Muscle layer of duodenum (tissue), 2 donors: Measurements from ENCODE around the gene MATK.
A peak's percentile ranks its signal among the peaks of the same experiment; 100 is the strongest.

ENCODE experiments used
- H3K27ac ChIP-seq: one replicate; pipeline ENCODE4 v1.7.0; 2013; ENCODE audit warnings: mild to moderate bottlenecking, low read length
- H3K27me3 ChIP-seq: one replicate; pipeline ENCODE4 v1.7.0; 2013; ENCODE audit warnings: low read depth, mild to moderate bottlenecking, control low read depth, low read length
- H3K36me3 ChIP-seq, 2 donors: one replicate each; pipeline ENCODE4 v1.7.0; 2013; ENCODE audit warnings: low read length in 2 of 2, control low read depth in 1 of 2, mild to moderate bottlenecking in 1 of 2; ENCODE audit not compliant: insufficient read depth in 2 of 2, control insufficient read depth in 1 of 2
- H3K4me1 ChIP-seq, 2 donors: one replicate each; pipeline ENCODE4 v1.7.0; 2013; ENCODE audit warnings: low read length in 2 of 2, mild to moderate bottlenecking in 2 of 2, control low read depth in 1 of 2, moderate library complexity in 1 of 2; ENCODE audit not compliant: insufficient read depth in 2 of 2, control insufficient read depth in 1 of 2
- H3K4me3 ChIP-seq, 2 donors: one replicate each; pipeline ENCODE4 v1.7.0; 2013; ENCODE audit warnings: low read length in 2 of 2, low read depth in 1 of 2, mild to moderate bottlenecking in 1 of 2
- H3K9me3 ChIP-seq, 2 donors: one replicate each; pipeline ENCODE4 v1.7.0; 2013; ENCODE audit warnings: low read length in 2 of 2, control low read depth in 1 of 2, mild to moderate bottlenecking in 1 of 2; ENCODE audit not compliant: control insufficient read depth in 1 of 2
- donor health status: healthy.

MATK gene, protein sequence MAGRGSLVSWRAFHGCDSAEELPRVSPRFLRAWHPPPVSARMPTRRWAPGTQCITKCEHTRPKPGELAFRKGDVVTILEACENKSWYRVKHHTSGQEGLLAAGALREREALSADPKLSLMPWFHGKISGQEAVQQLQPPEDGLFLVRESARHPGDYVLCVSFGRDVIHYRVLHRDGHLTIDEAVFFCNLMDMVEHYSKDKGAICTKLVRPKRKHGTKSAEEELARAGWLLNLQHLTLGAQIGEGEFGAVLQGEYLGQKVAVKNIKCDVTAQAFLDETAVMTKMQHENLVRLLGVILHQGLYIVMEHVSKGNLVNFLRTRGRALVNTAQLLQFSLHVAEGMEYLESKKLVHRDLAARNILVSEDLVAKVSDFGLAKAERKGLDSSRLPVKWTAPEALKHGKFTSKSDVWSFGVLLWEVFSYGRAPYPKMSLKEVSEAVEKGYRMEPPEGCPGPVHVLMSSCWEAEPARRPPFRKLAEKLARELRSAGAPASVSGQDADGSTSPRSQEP

DNA sequence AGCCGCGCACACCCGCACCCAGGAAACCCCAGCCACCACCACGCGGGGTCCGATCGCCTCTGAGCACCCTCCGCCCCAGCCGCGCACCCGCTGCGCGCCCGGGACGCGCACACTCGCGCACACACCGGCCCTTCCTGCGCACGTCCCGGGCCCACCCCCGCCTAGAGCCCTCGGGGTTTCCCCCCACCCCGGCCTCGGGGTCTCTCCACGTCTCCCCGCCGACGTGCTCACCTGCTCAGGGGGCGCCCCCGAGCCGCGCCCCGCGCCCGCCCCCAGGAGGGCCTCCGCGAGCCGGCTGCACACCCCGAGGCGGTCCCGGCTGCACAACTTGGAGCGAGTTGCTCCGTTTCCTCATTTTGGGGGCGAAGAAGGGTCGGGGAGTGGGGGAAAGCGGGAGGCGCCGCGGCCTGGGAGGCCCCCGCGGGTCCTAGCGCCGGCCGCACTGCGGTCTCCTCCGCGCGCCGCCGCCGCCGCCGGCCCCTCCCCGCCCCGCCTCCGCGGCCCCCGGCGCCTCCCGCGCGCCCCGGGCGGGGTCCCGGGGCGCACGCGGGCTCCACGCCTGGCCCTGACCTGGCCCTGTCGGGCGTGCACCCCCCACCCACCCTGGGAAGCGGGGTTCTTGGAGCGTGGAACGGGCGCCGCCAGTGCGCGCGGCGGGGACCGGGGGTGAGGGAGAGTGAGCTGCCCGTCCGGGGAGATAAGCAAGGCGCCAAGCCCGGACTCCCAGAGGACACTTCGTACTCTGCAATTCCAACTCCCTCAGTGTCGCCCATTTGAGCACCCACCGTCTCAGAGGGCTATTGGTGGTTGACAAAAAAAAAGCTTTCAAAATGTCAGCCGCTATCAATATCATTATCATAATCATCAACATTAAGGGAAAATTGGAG is at the start of gene MATK:
Gene MATK (minus strand): TSS at position 444 of the 887 bp plus-strand sequence. CDS start 1,246 bp downstream, outside the sequence.
- Histone ChIP-seq H3K4me1 (peaks cover 0 to 14% of the 10 kb centered on the region in 2 donors), H3K4me3 (peak within 1 kb of the TSS in 1 of 2 donors; percentile 48), H3K36me3 (no peaks in the 10 kb centered on the region), H3K27ac (no peak within 1 kb of the TSS), H3K27me3 (no peaks in the 10 kb centered on the region), H3K9me3 (peaks cover 12 to 19% of the 10 kb centered on the region in 2 donors)

DNA sequence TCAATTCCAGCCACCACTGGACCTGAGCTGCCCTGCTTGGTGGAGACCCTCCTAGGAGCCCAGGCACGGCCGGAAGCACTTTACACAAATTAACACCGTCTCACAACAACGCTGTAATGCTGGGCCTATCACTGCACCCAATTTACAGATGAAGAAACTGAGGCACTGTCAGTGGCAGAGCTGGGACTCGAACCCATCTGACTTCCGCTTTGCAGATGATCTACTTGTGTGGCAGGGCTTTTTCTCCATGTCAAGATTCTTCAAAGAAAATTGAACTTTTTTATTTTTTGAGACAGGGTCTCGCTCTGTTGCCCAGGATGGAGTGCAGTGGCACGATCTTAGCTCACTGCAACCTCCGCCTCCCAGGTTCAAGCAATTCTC is 48.9 kb upstream of the MATK start:
- Histone ChIP-seq H3K4me3 (no peak overlapping the region), H3K36me3 (no peaks in the 10 kb centered on the region), H3K27ac (no peak overlapping the region), H3K27me3 (no peaks in the 10 kb centered on the region), H3K4me1 (no peaks in the 10 kb centered on the region), H3K9me3 (peaks cover 0 to 2% of the 10 kb centered on the region in 2 donors)

DNA sequence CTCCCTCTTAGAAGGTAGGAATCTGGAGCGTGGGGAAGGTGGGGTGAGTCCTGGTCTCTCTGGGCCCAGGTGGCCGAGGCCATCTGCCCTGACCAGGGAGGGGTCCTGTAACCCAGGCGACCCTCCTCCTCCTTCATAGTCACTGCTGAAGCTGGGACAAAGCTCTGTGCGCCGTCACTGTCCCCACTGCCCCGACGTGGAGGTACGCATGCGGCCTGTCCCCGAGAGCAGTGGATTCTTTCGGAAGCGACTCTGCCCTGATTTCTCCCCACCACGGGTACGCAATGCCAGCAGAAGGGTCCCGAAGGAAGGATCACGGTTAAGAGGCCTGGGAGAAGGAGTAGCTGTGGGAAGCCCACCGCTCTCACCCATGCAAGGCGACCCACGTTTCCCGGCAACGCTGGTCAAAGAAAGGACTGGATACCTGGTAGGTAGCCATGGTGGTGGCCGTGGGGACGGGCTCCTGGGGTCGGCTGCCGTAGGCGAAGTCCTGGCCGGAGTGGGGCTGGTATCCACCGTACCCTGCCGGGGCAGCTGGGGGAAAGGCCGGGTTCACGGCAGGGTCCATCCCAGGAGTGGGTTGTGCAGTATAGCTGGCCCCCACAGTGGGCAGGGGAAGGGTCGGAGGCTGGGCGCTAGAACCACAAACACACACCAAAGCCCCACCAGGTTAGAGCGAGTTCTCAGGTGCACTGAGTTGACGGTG is 48.3 kb upstream of the MATK start:
- Histone ChIP-seq H3K4me1 (no peaks in the 10 kb centered on the region), H3K27me3 (no peaks in the 10 kb centered on the region)

DNA sequence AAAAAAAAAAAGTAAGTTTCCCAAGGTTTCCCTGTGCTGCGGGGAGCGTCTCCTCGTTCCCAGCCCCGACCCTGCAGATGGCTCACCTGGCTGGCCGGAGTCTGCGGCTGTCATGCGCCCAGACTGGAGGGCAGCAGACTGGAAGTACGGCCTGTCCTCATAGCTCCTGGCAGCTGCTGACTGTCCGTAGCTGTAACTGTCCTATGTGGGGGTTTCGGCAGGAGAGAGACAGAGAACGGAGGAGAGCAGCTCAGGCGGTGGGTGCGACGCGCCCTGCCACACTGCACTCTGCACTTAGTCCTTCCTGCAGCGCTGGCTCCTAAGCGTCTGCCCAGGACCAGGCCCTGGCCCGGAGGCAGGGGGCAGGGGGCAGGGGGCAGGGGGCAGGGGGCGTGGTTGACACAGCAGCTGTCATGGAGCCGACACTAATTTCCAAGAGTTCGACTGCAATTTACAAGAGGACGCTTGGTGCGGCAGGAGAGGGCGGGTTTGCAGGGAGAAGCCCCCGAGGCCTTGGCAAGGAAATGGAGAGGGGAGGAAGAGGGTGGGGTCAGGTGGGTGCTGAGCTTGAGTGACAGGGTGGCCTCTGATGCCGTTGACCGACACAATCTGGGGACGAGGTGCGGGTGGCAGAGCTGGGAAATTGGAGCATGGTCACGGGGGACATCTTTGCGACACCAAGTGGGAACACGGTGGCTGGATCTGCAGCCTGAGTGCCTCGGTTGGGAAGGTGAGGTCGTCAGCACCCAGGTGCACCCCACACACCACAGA is 47.6 kb upstream of the MATK start:
- H3K4me3 ChIP-seq, result no peak overlapping the region
- H3K36me3 ChIP-seq, result no peaks in the 10 kb centered on the region
- peaks cover 0 to 2% of the 10 kb centered on the region in 2 donors for H3K9me3 ChIP-seq
- H3K4me1 ChIP-seq, result no peaks in the 10 kb centered on the region
- H3K27ac ChIP-seq, result no peak overlapping the region
- H3K27me3 ChIP-seq, result no peaks in the 10 kb centered on the region

More for the DNA sequence above, 48.3 kb upstream of the MATK start:
- H3K27ac ChIP-seq, result no peak overlapping the region
- H3K36me3 ChIP-seq, result no peaks in the 10 kb centered on the region
- peaks cover 0 to 2% of the 10 kb centered on the region in 2 donors for H3K9me3 ChIP-seq
- no peak overlapping the region for H3K4me3 ChIP-seq

DNA sequence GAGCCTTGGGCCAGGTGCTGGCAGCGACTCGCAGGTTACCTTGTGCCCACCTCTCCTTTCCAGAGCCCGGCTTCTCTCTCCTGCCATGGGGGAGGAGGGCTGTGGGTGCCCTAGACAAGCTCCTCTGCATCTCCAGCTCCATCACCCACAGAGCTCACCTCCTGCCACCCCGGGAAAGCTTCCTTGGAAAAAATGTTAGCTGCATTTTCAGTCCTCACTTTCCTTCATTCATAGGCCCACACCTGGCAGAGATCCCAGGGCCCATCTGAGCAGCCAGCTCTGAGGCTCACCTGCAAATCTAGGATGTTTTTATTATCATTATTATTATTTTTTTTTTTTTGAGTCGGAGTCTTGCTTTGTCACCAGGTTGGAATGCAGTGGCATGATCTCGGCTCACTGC is 45.8 kb upstream of the MATK start:
- Histone ChIP-seq H3K9me3 (peaks cover 0 to 2% of the 10 kb centered on the region in 2 donors), H3K27ac (no peak overlapping the region), H3K27me3 (no peaks in the 10 kb centered on the region)

DNA sequence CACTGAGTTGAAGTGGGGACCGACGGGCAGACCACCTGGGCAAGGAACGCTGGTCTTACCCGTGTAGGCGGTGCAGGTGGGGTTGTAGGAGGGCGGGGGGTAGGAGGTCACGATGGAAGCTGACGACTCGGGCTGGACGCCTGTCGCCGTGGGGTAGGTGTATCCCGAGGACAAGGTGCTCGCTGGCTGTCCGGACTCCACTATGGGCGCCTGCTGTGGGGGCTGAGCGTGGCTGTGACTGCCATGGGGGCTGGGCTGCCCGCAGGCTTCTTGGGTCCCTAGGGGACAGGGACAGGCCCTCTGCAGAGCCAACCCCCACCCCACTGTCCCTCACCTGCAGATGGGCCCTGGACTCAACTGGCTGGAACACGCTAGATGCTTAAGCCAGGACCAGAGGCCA is 45.4 kb upstream of the MATK start:
- no peaks in the 10 kb centered on the region for H3K4me1 ChIP-seq
- peaks cover 0 to under 1% of the 10 kb centered on the region in 2 donors for H3K9me3 ChIP-seq
- no peaks in the 10 kb centered on the region for H3K27me3 ChIP-seq
- H3K36me3 ChIP-seq, result no peaks in the 10 kb centered on the region
- H3K4me3 ChIP-seq, result no peak overlapping the region
- H3K27ac ChIP-seq, result no peak overlapping the region

More for the DNA sequence above, 45.8 kb upstream of the MATK start:
- H3K36me3 ChIP-seq, result no peaks in the 10 kb centered on the region
- no peaks in the 10 kb centered on the region for H3K4me1 ChIP-seq
- H3K4me3 ChIP-seq, result no peak overlapping the region

DNA sequence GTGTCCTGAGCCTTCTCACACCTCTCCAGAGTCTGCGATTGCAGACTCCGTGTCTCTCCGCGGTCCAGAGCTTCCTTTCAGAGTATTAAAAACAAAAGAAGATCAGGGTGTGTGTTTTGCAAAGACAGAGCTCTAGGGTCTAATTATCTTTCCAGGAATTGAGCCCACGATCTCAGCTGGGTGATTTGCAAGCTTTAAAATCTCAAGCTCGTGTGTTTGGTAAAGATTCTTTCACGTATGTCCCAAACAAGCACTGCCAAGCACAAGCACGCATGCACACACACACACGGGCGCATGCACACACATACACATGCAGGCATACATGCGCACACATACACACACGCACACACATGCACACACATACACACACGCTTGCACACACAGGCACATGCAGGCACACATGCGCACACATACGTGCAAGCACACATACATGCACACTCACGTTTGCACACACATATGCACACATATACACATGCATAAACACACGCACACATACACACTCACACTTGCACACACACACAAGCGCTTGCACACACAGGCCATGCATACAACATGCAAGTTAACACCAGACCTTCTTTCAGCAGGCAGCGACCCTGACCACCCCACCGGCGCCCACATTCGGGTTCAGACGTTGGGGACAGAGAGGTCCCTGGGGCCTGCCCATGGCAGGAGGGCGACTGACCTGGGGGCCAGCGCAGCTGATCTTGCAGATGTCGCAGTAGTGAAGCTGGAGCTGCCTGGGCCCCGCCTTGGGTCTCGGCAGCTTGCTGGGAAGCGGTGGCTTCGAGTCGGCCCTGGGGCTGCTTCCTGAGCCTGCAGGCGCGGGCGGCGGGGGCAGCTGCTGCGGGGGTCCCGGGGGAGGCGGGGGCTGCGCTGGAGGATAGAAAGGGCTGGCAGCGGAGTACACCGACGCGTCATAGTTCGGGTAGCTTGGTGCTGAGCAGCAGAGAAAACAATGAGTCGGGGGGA is 44.7 kb upstream of the MATK start:
- no peaks in the 10 kb centered on the region for H3K4me1 ChIP-seq
- H3K36me3 ChIP-seq, result no peaks in the 10 kb centered on the region
- H3K4me3 ChIP-seq, result no peak overlapping the region
- no peak overlapping the region for H3K27ac ChIP-seq
- H3K9me3 ChIP-seq, result no peaks in the 10 kb centered on the region
- H3K27me3 ChIP-seq, result no peaks in the 10 kb centered on the region

DNA sequence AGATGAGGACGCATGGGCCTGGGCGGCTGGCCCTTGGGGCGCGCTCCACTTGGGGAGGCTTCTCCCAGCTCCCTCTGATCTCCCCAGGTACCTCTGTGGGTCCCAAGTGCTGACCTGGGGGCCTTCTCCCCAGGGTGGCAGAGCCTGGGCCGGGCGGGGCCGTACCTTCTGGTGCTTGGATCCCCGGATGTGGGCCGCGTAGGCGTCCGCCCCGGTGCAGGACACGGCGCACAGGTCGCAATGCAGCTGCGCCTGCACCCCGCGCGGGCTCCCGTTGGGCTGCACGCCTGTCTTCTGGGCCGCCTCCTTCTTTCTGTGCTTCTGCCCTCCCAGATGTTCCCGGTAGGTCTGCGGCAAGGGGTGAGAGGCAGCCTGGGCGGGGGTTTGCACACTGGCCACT is 41.1 kb upstream of the MATK start:
- no peaks in the 10 kb centered on the region for H3K36me3 ChIP-seq
- H3K4me1 ChIP-seq, result no peaks in the 10 kb centered on the region
- no peak overlapping the region for H3K27ac ChIP-seq
- no peaks in the 10 kb centered on the region for H3K9me3 ChIP-seq
- H3K4me3 ChIP-seq, result no peak overlapping the region
- no peaks in the 10 kb centered on the region for H3K27me3 ChIP-seq

DNA sequence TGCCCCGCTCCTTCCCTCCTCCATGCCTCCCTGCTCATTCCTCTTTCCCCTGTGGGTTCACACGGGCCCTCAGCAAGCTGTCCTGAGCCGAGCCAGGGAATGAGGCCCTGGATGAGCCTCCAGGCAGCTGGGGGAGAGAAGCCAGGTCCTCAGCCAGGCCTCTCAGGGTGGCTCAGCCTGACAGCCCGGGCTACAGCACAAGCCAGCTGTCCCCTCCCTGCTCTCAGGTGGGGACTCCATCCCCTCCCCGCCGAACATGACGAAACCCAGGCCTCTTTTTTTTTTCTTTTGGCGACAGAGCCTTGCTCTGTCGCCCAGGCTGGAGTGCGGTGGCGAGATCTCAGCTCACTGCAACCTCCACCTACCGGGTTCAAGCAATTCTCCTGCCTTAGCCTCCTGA is 40.0 kb upstream of the MATK start:
- Histone ChIP-seq H3K27me3 (no peaks in the 10 kb centered on the region), H3K9me3 (no peaks in the 10 kb centered on the region), H3K27ac (no peak overlapping the region), H3K36me3 (no peaks in the 10 kb centered on the region), H3K4me3 (no peak overlapping the region), H3K4me1 (no peaks in the 10 kb centered on the region)
